WERI-Rb-1 (cell line): Measurements from ENCODE around the gene EHBP1L1.
A peak's percentile ranks its signal among the peaks of the same experiment; 100 is the strongest.
"Not testable (repeated sequence)": the region's sequence is repeated elsewhere in the genome, so short reads cannot be mapped to it uniquely, and the experiment has no call there.

Source experiments
- DNase-seq: peaks from one replicate; pipeline ENCODE4 v3.0.0-alpha.2; 2020
- H3K27ac ChIP-seq: fragments of 250-450 bp; sonication (Bioruptor Pico); 2 replicates; pipeline ENCODE4 v1.5.1; 2020; ENCODE audit warnings: mild to moderate bottlenecking, moderate library complexity
- H3K27me3 ChIP-seq: fragments of 250-450 bp; sonication (Bioruptor Pico); 2 replicates; pipeline ENCODE4 v1.5.1; 2021; ENCODE audit warnings: mild to moderate bottlenecking, low read depth, moderate library complexity; ENCODE audit not compliant: insufficient read depth, severe bottlenecking
- H3K36me3 ChIP-seq: fragments of 250-450 bp; sonication (Bioruptor Pico); 2 replicates; pipeline ENCODE4 v1.5.1; 2020; ENCODE audit warnings: mild to moderate bottlenecking, moderate library complexity
- H3K4me3 ChIP-seq: 2 replicates; pipeline ENCODE4 v1.5.1; 2011; ENCODE audit warnings: low read depth, mild to moderate bottlenecking, control low read depth, low read length
- H3K9me3 ChIP-seq: fragments of 250-450 bp; sonication (Bioruptor Pico); 2 replicates; pipeline ENCODE4 v1.5.1; 2021; ENCODE audit warnings: mild to moderate bottlenecking, moderate library complexity; ENCODE audit not compliant: severe bottlenecking
- CTCF ChIP-seq: IDR thresholded peaks from 2 replicates; pipeline ENCODE4 v1.5.1; 2011; ENCODE audit warnings: low read depth, mild to moderate bottlenecking, control low read depth, inconsistent platforms, low read length

EHBP1L1 gene

GRCh38 chr11:65562788-65563187 lies 13.1 kb upstream of the EHBP1L1 start:
- no peak for TF ChIP-seq CTCF

GRCh38 chr11:65563601-65564000 lies 12.3 kb upstream of the EHBP1L1 start:
- Histone ChIP-seq H3K27ac (no peak overlapping the region), H3K4me3 (no peak overlapping the region), H3K27me3 (no peaks in the 10 kb centered on the region), H3K36me3 (peaks cover 2% of the 10 kb centered on the region), H3K9me3 (no peaks in the 10 kb centered on the region)
- TF ChIP-seq CTCF, result no peak
- DNase-seq, result no peak

More at GRCh38 chr11:65562788-65563187, 13.1 kb upstream of the EHBP1L1 start:
- Histone ChIP-seq H3K4me3 (no peak overlapping the region), H3K36me3 (no peaks in the 10 kb centered on the region), H3K27ac (no peak overlapping the region), H3K27me3 (no peaks in the 10 kb centered on the region), H3K9me3 (no peaks in the 10 kb centered on the region)
- DNase-seq, result no peak

GRCh38 chr11:65564879-65565559 lies 10.8 kb upstream of the EHBP1L1 start:
- not testable (repeated sequence) for H3K36me3 ChIP-seq, H3K27me3 ChIP-seq, H3K4me3 ChIP-seq, DNase-seq, H3K27ac ChIP-seq, H3K9me3 ChIP-seq

GRCh38 chr11:65565624-65566453 lies 10.0 kb upstream of the EHBP1L1 start:
- no peak overlapping the region for H3K27ac ChIP-seq
- no peak for TF ChIP-seq CTCF

GRCh38 chr11:65569164-65569972 lies 6.5 kb upstream of the EHBP1L1 start:
- Histone ChIP-seq H3K27ac (peak overlapping the region; percentile 90), H3K4me3 (peak overlapping the region; percentile 79), H3K27me3 (no peaks in the 10 kb centered on the region), H3K36me3 (peaks cover 11% of the 10 kb centered on the region), H3K9me3 (no peaks in the 10 kb centered on the region)
- no peak for DNase-seq
- TF ChIP-seq CTCF, result no peak

More at GRCh38 chr11:65565624-65566453, 10.0 kb upstream of the EHBP1L1 start:
- H3K27me3 ChIP-seq, result no peaks in the 10 kb centered on the region
- no peak for DNase-seq
- H3K4me3 ChIP-seq, result no peak overlapping the region
- H3K36me3 ChIP-seq, result peaks cover 3% of the 10 kb centered on the region
- H3K9me3 ChIP-seq, result no peaks in the 10 kb centered on the region
